Stimulated activated CD8-positive, alpha-beta memory T cell treated with anti-CD3 and anti-CD28 coated beads, Interleukin-7, amount 100 ng/mL, for 4 hours (primary cell): ENCODE data around the gene COPG2.
"Not testable (repeated sequence)": the region's sequence is repeated elsewhere in the genome, so short reads cannot be mapped to it uniquely, and the experiment has no call there.

Source experiments
- DNase-seq, 2 donors: peaks; one replicate each; pipeline ENCODE4 v3.0.0-alpha.2; 2020; ENCODE audit warnings: low read depth in 2 of 2

Gene COPG2

GRCh38 chr7:130560972-130561371, 107.6 kb downstream of the COPG2 start:
- no peak for DNase-seq

- no peak for DNase-seq
Measured at GRCh38 chr7:130559184-130559583, 109.4 kb downstream of the COPG2 start.

- DNase-seq = no peak
Measured at GRCh38 chr7:130554481-130554880, 114.1 kb downstream of the COPG2 start.

- no peak for DNase-seq
Measured at GRCh38 chr7:130553398-130554029, 115.0 kb downstream of the COPG2 start.

GRCh38 chr7:130544356-130544755, 124.2 kb downstream of the COPG2 start:
- no peak for DNase-seq

- no peak for DNase-seq
Measured at GRCh38 chr7:130543487-130544010, 125.0 kb downstream of the COPG2 start.

GRCh38 chr7:130542297-130542696, 126.3 kb downstream of the COPG2 start:
- not testable (repeated sequence) for DNase-seq

- not testable (repeated sequence) for DNase-seq
Measured at GRCh38 chr7:130541287-130541686, 127.3 kb downstream of the COPG2 start.

- DNase-seq = not testable (repeated sequence)
Measured at GRCh38 chr7:130537894-130538293, 130.7 kb downstream of the COPG2 start.

- no peak for DNase-seq
Measured at GRCh38 chr7:130529417-130529816, 139.1 kb downstream of the COPG2 start.

GRCh38 chr7:130527752-130528355, 140.7 kb downstream of the COPG2 start:
- DNase-seq = not testable (repeated sequence)

- DNase-seq = no peak
Measured at GRCh38 chr7:130524628-130525027, 143.9 kb downstream of the COPG2 start.

GRCh38 chr7:130523519-130524125, 144.9 kb downstream of the COPG2 start:
- DNase-seq = not testable (repeated sequence)

GRCh38 chr7:130521258-130521951, 147.1 kb downstream of the COPG2 start:
- DNase-seq = no peak

- DNase-seq = no peak
Measured at GRCh38 chr7:130515315-130516040, 153.1 kb downstream of the COPG2 start.

- DNase-seq = no peak
Measured at GRCh38 chr7:130513447-130513846, 155.1 kb downstream of the COPG2 start.

- DNase-seq = not testable (repeated sequence)
Measured at GRCh38 chr7:130512038-130512437, 156.5 kb downstream of the COPG2 start.

- DNase-seq = no peak
Measured at GRCh38 chr7:130506358-130506757, 162.2 kb downstream of the COPG2 start.

GRCh38 chr7:130505753-130506152, 162.8 kb downstream of the COPG2 start:
- no peak for DNase-seq

GRCh38 chr7:130500910-130501309, 167.6 kb downstream of the COPG2 start:
- no peak for DNase-seq

- DNase-seq = no peak
Measured at GRCh38 chr7:130500463-130500862, 168.1 kb downstream of the COPG2 start.

GRCh38 chr7:130494431-130494858, 174.1 kb downstream of the COPG2 start:
- DNase-seq = no peak
